Measurements from ENCODE around the gene TRAPPC1.

Gene TRAPPC1

GRCh38 chr17:7951143-7951792 is 19.5 kb upstream of the TRAPPC1 start:
- no peak for DNase-seq (ENCODE audit: low read depth)
- no peak overlapping the region for H3K4me3 ChIP-seq (ENCODE audit: low read depth, low read length)
- TF ChIP-seq CTCF (conservative IDR thresholded peaks at IDR 0.05; ENCODE audit: low read depth, low read length) = no peak

GRCh38 chr17:7950578-7950977 is 18.8 kb upstream of the TRAPPC1 start:
- no peak overlapping the region for H3K4me3 ChIP-seq (ENCODE audit: low read depth, low read length)
- no peak for DNase-seq (ENCODE audit: low read depth)
- TF ChIP-seq CTCF (conservative IDR thresholded peaks at IDR 0.05; ENCODE audit: low read depth, low read length) = no peak

GRCh38 chr17:7947651-7948050 is 15.9 kb upstream of the TRAPPC1 start:
- H3K4me3 ChIP-seq (ENCODE audit: low read depth, low read length) = no peak overlapping the region
- TF ChIP-seq CTCF (conservative IDR thresholded peaks at IDR 0.05; ENCODE audit: low read depth, low read length) = no peak
- no peak for DNase-seq (ENCODE audit: low read depth)

- no peak for TF ChIP-seq CTCF (conservative IDR thresholded peaks at IDR 0.05; ENCODE audit: low read depth, low read length)
- no peak overlapping the region for H3K4me3 ChIP-seq (ENCODE audit: low read depth, low read length)
- DNase-seq (ENCODE audit: low read depth) = no peak
Measured at GRCh38 chr17:7946441-7946840, 14.7 kb upstream of the TRAPPC1 start.

GRCh38 chr17:7945651-7946050 is 13.9 kb upstream of the TRAPPC1 start:
- no peak overlapping the region for H3K4me3 ChIP-seq (ENCODE audit: low read depth, low read length)
- no peak for TF ChIP-seq CTCF (conservative IDR thresholded peaks at IDR 0.05; ENCODE audit: low read depth, low read length)
- no peak for DNase-seq (ENCODE audit: low read depth)

GRCh38 chr17:7944326-7944725 is 12.6 kb upstream of the TRAPPC1 start:
- DNase-seq (ENCODE audit: low read depth) = no peak
- TF ChIP-seq CTCF (conservative IDR thresholded peaks at IDR 0.05; ENCODE audit: low read depth, low read length) = no peak
- H3K4me3 ChIP-seq (ENCODE audit: low read depth, low read length) = no peak overlapping the region

- H3K4me3 ChIP-seq (ENCODE audit: low read depth, low read length) = no peak overlapping the region
- no peak for DNase-seq (ENCODE audit: low read depth)
- TF ChIP-seq CTCF (conservative IDR thresholded peaks at IDR 0.05; ENCODE audit: low read depth, low read length) = no peak
Measured at GRCh38 chr17:7943291-7943690, 11.5 kb upstream of the TRAPPC1 start.
